ENCODE results near the gene PTPN3. TPM values are rescaled to one million over a fixed set of nuclear protein-coding genes. Genes with fewer than 3 reads are reported as not detected.

PTPN3 gene
- total RNA-seq, 2 experiments from 2014 or later: not detected

- no peak overlapping the region for H2AFZ ChIP-seq (ENCODE audit: low read length)
- ChIA-PET CTCF (ENCODE audit: unreplicated experiment) (no interaction called here), POLR2A (no interaction called here)
- H3K27ac ChIP-seq (ENCODE audit: low read depth, low read length, poor library complexity, severe bottlenecking): no peak overlapping the region
- no peaks in the 10 kb centered on the region for H3K9me3 ChIP-seq (ENCODE audit: low read length)
- TF ChIP-seq CTCF (conservative IDR thresholded peaks at IDR 0.05; ENCODE audit: low read length) (no peak), EZH2phosphoT487 (IDR thresholded peaks at IDR 0.05; ENCODE audit: borderline replicate concordance, low read depth, low read length) (no peak)
- BruUV-seq (replicated peaks): no TSS peak
- intact Hi-C loops (cut with micrococcal nuclease; ENCODE audit: unreplicated experiment): no loop called here
- H3K4me2 ChIP-seq (ENCODE audit: low read length): no peak overlapping the region
- no peak for DNase-seq (ENCODE audit: low spot score)
- H3K79me2 ChIP-seq (ENCODE audit: insufficient read depth, low read depth, low read length): no peaks in the 10 kb centered on the region
- no peaks in the 10 kb centered on the region for H4K20me1 ChIP-seq (ENCODE audit: insufficient read depth, low read length)
- no peak overlapping the region for H3K4me3 ChIP-seq (ENCODE audit: low read depth, low read length, poor library complexity, severe bottlenecking)
- no peaks in the 10 kb centered on the region for H3K36me3 ChIP-seq (ENCODE audit: insufficient read depth, low read length)
- H3K9me2 ChIP-seq (ENCODE audit: insufficient read depth, low read length): no peaks in the 10 kb centered on the region
- H3K4me1 ChIP-seq (ENCODE audit: insufficient read depth, low read length, poor library complexity, severe bottlenecking): no peaks in the 10 kb centered on the region
Observed at GRCh38 chr9:109408759-109409462, 89.2 kb downstream of the PTPN3 start.

- Histone ChIP-seq H3K36me3 (ENCODE audit: insufficient read depth, low read length) (no peaks in the 10 kb centered on the region), H2AFZ (ENCODE audit: low read length) (no peak overlapping the region), H3K79me2 (ENCODE audit: insufficient read depth, low read depth, low read length) (no peaks in the 10 kb centered on the region), H3K4me1 (ENCODE audit: insufficient read depth, low read length, poor library complexity, severe bottlenecking) (no peaks in the 10 kb centered on the region), H3K4me3 (ENCODE audit: low read depth, low read length, poor library complexity, severe bottlenecking) (no peak overlapping the region), H4K20me1 (ENCODE audit: insufficient read depth, low read length) (no peaks in the 10 kb centered on the region), H3K4me2 (ENCODE audit: low read length) (no peak overlapping the region), H3K9me3 (ENCODE audit: low read length) (no peaks in the 10 kb centered on the region), H3K9me2 (ENCODE audit: insufficient read depth, low read length) (no peaks in the 10 kb centered on the region), H3K27ac (ENCODE audit: low read depth, low read length, poor library complexity, severe bottlenecking) (no peak overlapping the region)
- TF ChIP-seq EZH2phosphoT487 (IDR thresholded peaks at IDR 0.05; ENCODE audit: borderline replicate concordance, low read depth, low read length) (no peak), CTCF (conservative IDR thresholded peaks at IDR 0.05; ENCODE audit: low read length) (no peak)
- POLR2A ChIA-PET: no interaction called here
- CTCF ChIA-PET (ENCODE audit: unreplicated experiment): no interaction called here
- no TSS peak for BruUV-seq (replicated peaks)
- intact Hi-C loops (cut with micrococcal nuclease; ENCODE audit: unreplicated experiment): no loop called here
- DNase-seq (ENCODE audit: low spot score): no peak
Observed at GRCh38 chr9:109403766-109404320, 94.3 kb downstream of the PTPN3 start.

- TF ChIP-seq CTCF (conservative IDR thresholded peaks at IDR 0.05; ENCODE audit: low read length): no peak
- TF ChIP-seq EZH2phosphoT487 (IDR thresholded peaks at IDR 0.05; ENCODE audit: borderline replicate concordance, low read depth, low read length): no peak
- CTCF ChIA-PET (ENCODE audit: unreplicated experiment): no interaction called here
- intact Hi-C loops (cut with micrococcal nuclease; ENCODE audit: unreplicated experiment): no loop called here
- Histone ChIP-seq H3K4me3 (ENCODE audit: low read depth, low read length, poor library complexity, severe bottlenecking) (no peak overlapping the region), H4K20me1 (ENCODE audit: insufficient read depth, low read length) (no peaks in the 10 kb centered on the region), H2AFZ (ENCODE audit: low read length) (no peak overlapping the region), H3K27ac (ENCODE audit: low read depth, low read length, poor library complexity, severe bottlenecking) (no peak overlapping the region), H3K36me3 (ENCODE audit: insufficient read depth, low read length) (no peaks in the 10 kb centered on the region), H3K9me2 (ENCODE audit: insufficient read depth, low read length) (no peaks in the 10 kb centered on the region), H3K9me3 (ENCODE audit: low read length) (no peaks in the 10 kb centered on the region), H3K79me2 (ENCODE audit: insufficient read depth, low read depth, low read length) (no peaks in the 10 kb centered on the region), H3K4me1 (ENCODE audit: insufficient read depth, low read length, poor library complexity, severe bottlenecking) (no peaks in the 10 kb centered on the region), H3K4me2 (ENCODE audit: low read length) (no peak overlapping the region)
- BruUV-seq (replicated peaks): no TSS peak
- POLR2A ChIA-PET: no interaction called here
- DNase-seq (ENCODE audit: low spot score): no peak
Observed at GRCh38 chr9:109403116-109403515, 95.0 kb downstream of the PTPN3 start.
